ENCODE results near the gene SHISA6.

The SHISA6 gene

DNA sequence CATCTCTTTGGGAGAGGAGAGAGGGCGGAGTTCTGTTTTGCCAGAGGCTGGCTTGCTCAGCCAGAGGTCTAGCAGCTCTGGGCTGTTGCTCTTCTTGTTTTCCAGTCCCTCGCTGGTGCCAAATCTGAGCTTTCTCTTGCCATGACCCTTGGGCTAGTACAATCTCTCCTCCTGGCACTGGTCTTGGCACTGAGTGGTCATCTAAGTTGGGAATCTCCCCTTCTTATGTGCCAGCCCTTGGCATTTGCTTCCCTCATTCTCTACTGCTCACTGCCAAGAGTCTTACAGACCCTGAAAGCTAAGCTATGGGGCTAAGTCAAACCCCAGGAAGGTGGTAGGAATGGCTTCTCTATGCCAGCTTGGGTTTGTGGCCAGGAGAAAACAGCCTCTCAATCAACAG lies 148.6 kb downstream of the SHISA6 start:
- Histone ChIP-seq H2AFZ (ENCODE audit: low read depth, low read length) (no peak overlapping the region), H3K27me3 (ENCODE audit: control insufficient read depth in 1 of 2, insufficient read depth in 1 of 2, low read length in 2 of 2) (no peaks in the 10 kb centered on the region), H3K14ac (ENCODE audit: low read length in 2 of 2) (no peak overlapping the region), H3K18ac (ENCODE audit: low read depth in 1 of 2, low read length in 2 of 2) (no peak overlapping the region), H3K79me1 (replicated peaks; ENCODE audit: low read length, poor library complexity, severe bottlenecking) (no peaks in the 10 kb centered on the region), H3K23ac (ENCODE audit: low read length in 2 of 2) (no peak overlapping the region), H3K9me3 (ENCODE audit: control insufficient read depth, low read length) (no peaks in the 10 kb centered on the region), H2AK5ac (ENCODE audit: low read length, severe bottlenecking) (no peak overlapping the region), H3K4me3 (ENCODE audit: insufficient read depth in 1 of 2, low read depth in 1 of 2, low read length in 2 of 2) (no peak overlapping the region), H3K4me2 (ENCODE audit: low read length, poor library complexity, severe bottlenecking) (no peak overlapping the region), H2BK15ac (ENCODE audit: low read depth, poor library complexity, severe bottlenecking) (no peak overlapping the region), H2BK120ac (ENCODE audit: low read depth, low read length) (no peak overlapping the region), H3K4me1 (ENCODE audit: control insufficient read depth, insufficient read depth, low read depth, low read length) (no peaks in the 10 kb centered on the region), H4K91ac (ENCODE audit: low read length) (no peak overlapping the region), H3K4ac (ENCODE audit: low read depth in 1 of 2, low read length in 2 of 2) (no peak overlapping the region), H3K9ac (ENCODE audit: low read length) (no peak overlapping the region), H2BK5ac (ENCODE audit: low read depth, low read length, poor library complexity, severe bottlenecking) (no peak overlapping the region), H3K27ac (ENCODE audit: low read length, poor library complexity, severe bottlenecking) (no peak overlapping the region), H4K8ac (ENCODE audit: low read length) (no peak overlapping the region), H3K36me3 (ENCODE audit: control insufficient read depth in 1 of 2, insufficient read depth in 2 of 2, low read depth in 1 of 2, low read length in 2 of 2) (no peaks in the 10 kb centered on the region), H2BK12ac (ENCODE audit: low read length in 2 of 2) (no peak overlapping the region)
- 52% methylated on average over 2 of the region's 2 CpGs for WGBS
- no peak for DNase-seq

DNA sequence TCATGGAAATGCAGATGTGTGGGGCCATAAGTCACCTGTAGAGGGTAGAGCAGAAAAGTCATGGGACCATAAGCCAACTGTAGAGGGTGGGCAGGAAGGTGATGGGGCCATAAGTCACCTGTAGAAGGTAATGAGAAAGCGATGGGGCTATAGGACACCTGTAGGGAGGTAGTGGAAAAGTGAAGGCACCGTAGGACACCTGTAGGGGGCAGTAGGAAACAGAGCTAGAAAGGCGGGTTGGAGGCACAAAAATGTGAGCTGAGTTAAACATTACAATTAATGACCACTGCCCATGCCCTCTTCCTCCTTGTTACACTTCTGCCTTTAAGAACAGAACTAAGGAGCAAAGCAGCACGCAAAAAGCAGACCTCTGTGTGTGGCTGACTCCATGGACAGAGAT lies 150.1 kb downstream of the SHISA6 start:
- no peak overlapping the region for H2AFZ ChIP-seq (ENCODE audit: low read depth, low read length)
- H4K8ac ChIP-seq (ENCODE audit: low read length) = no peak overlapping the region
- H3K36me3 ChIP-seq (ENCODE audit: control insufficient read depth in 1 of 2, insufficient read depth in 2 of 2, low read depth in 1 of 2, low read length in 2 of 2) = no peaks in the 10 kb centered on the region
- no peak overlapping the region for H3K27ac ChIP-seq (ENCODE audit: low read length, poor library complexity, severe bottlenecking)
- no peak overlapping the region for H3K14ac ChIP-seq (ENCODE audit: low read length in 2 of 2)
- 62% methylated on average over 3 of the region's 4 CpGs for WGBS
- H2AK5ac ChIP-seq (ENCODE audit: low read length, severe bottlenecking) = no peak overlapping the region
- H2BK120ac ChIP-seq (ENCODE audit: low read depth, low read length) = no peak overlapping the region
- no peaks in the 10 kb centered on the region for H3K27me3 ChIP-seq (ENCODE audit: control insufficient read depth in 1 of 2, insufficient read depth in 1 of 2, low read length in 2 of 2)
- H3K4ac ChIP-seq (ENCODE audit: low read depth in 1 of 2, low read length in 2 of 2) = no peak overlapping the region
- H3K23ac ChIP-seq (ENCODE audit: low read length in 2 of 2) = no peak overlapping the region
- no peak overlapping the region for H3K18ac ChIP-seq (ENCODE audit: low read depth in 1 of 2, low read length in 2 of 2)
- H2BK5ac ChIP-seq (ENCODE audit: low read depth, low read length, poor library complexity, severe bottlenecking) = no peak overlapping the region
- H3K9ac ChIP-seq (ENCODE audit: low read length) = no peak overlapping the region
- no peak for DNase-seq
- H3K4me1 ChIP-seq (ENCODE audit: control insufficient read depth, insufficient read depth, low read depth, low read length) = no peaks in the 10 kb centered on the region
- no peaks in the 10 kb centered on the region for H3K79me1 ChIP-seq (replicated peaks; ENCODE audit: low read length, poor library complexity, severe bottlenecking)
- no peak overlapping the region for H2BK12ac ChIP-seq (ENCODE audit: low read length in 2 of 2)
- H4K91ac ChIP-seq (ENCODE audit: low read length) = no peak overlapping the region
- H2BK15ac ChIP-seq (ENCODE audit: low read depth, poor library complexity, severe bottlenecking) = no peak overlapping the region
- no peak overlapping the region for H3K4me2 ChIP-seq (ENCODE audit: low read length, poor library complexity, severe bottlenecking)
- no peaks in the 10 kb centered on the region for H3K9me3 ChIP-seq (ENCODE audit: control insufficient read depth, low read length)
- no peak overlapping the region for H3K4me3 ChIP-seq (ENCODE audit: insufficient read depth in 1 of 2, low read depth in 1 of 2, low read length in 2 of 2)

DNA sequence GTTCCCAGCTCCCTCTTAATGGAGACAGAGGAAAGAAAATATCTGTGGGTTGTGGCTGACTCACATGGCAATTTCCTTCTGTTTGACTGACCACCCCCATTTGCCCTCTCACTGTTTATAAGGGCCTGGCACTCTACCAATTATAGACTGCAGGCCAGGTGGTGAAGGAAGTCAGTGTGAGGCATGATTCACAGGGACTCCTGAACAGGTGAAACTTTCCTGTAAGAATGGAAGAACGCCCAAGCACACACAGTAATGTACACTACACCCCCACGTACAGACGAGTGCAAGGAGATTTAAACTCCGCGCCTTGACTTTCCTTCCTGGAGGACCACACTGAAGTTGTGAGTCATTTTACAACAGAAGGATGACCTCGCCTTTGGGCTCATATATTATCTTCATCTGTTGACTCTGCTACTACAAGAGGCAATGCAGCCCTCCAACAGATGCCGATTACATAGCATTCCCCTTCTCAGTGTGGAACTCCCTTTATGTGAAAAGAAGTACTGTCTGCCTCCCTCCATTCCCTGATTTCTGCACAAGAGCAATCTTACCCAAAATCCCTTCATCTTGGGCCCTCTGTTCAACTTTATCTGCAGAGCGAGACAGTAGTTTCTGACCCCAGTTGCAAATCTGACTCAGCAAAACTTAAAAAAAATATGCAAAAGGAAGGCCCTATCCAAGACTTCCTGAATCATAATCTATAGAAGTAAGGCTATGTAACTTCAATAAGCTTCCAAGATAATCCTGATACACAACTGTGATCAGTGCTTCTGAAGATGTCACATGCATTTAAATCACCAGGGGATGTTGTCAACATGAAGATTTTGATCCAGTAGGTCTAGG lies 163.6 kb downstream of the SHISA6 start:
- Histone ChIP-seq H3K14ac (ENCODE audit: low read length in 2 of 2) (no peak overlapping the region), H3K79me1 (replicated peaks; ENCODE audit: low read length, poor library complexity, severe bottlenecking) (no peaks in the 10 kb centered on the region), H3K27me3 (ENCODE audit: control insufficient read depth in 1 of 2, insufficient read depth in 1 of 2, low read length in 2 of 2) (no peaks in the 10 kb centered on the region), H3K18ac (ENCODE audit: low read depth in 1 of 2, low read length in 2 of 2) (no peak overlapping the region), H3K4me3 (ENCODE audit: insufficient read depth in 1 of 2, low read depth in 1 of 2, low read length in 2 of 2) (no peak overlapping the region), H2BK12ac (ENCODE audit: low read length in 2 of 2) (no peak overlapping the region), H3K36me3 (ENCODE audit: control insufficient read depth in 1 of 2, insufficient read depth in 2 of 2, low read depth in 1 of 2, low read length in 2 of 2) (no peaks in the 10 kb centered on the region), H3K4ac (ENCODE audit: low read depth in 1 of 2, low read length in 2 of 2) (no peak overlapping the region), H3K23ac (ENCODE audit: low read length in 2 of 2) (no peak overlapping the region), H3K9ac (ENCODE audit: low read length) (no peak overlapping the region), H4K8ac (ENCODE audit: low read length) (no peak overlapping the region), H2BK120ac (ENCODE audit: low read depth, low read length) (no peak overlapping the region), H3K9me3 (ENCODE audit: control insufficient read depth, low read length) (peaks cover 35% of the 10 kb centered on the region), H4K91ac (ENCODE audit: low read length) (no peak overlapping the region), H3K4me1 (ENCODE audit: control insufficient read depth, insufficient read depth, low read depth, low read length) (no peaks in the 10 kb centered on the region), H2AK5ac (ENCODE audit: low read length, severe bottlenecking) (no peak overlapping the region), H2BK5ac (ENCODE audit: low read depth, low read length, poor library complexity, severe bottlenecking) (no peak overlapping the region), H3K4me2 (ENCODE audit: low read length, poor library complexity, severe bottlenecking) (no peak overlapping the region), H3K27ac (ENCODE audit: low read length, poor library complexity, severe bottlenecking) (no peak overlapping the region), H2AFZ (ENCODE audit: low read depth, low read length) (no peak overlapping the region), H2BK15ac (ENCODE audit: low read depth, poor library complexity, severe bottlenecking) (no peak overlapping the region)
- WGBS = 34% methylated on average over 8 of the region's 8 CpGs
- no peak for DNase-seq

DNA sequence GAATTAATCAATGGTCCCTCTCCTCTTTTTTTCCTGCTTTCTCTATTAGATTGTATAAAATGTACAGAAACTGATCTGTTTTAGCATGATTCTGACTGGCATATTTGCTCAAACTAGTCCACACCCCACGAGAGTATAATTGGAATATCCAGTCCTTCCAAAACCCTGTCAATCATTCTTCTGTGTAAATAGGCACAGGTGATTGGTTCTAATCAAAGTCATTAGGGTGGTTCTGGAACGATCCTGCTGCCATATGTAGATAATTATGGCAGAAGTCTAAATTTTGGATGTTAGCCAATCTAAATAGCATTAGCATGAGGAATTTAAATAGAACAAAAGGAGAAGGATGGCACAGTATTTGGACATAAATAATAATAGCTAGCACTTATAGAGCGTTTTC lies 165.7 kb downstream of the SHISA6 start:
- 60% methylated on average over 1 of the region's 3 CpGs for WGBS
- H4K8ac ChIP-seq (ENCODE audit: low read length) = no peak overlapping the region
- H3K79me1 ChIP-seq (replicated peaks; ENCODE audit: low read length, poor library complexity, severe bottlenecking) = no peaks in the 10 kb centered on the region
- no peak overlapping the region for H3K14ac ChIP-seq (ENCODE audit: low read length in 2 of 2)
- no peak overlapping the region for H3K9ac ChIP-seq (ENCODE audit: low read length)
- H3K9me3 ChIP-seq (ENCODE audit: control insufficient read depth, low read length) = peaks cover 18% of the 10 kb centered on the region
- H3K4me2 ChIP-seq (ENCODE audit: low read length, poor library complexity, severe bottlenecking) = no peak overlapping the region
- H3K18ac ChIP-seq (ENCODE audit: low read depth in 1 of 2, low read length in 2 of 2) = no peak overlapping the region
- H3K27me3 ChIP-seq (ENCODE audit: control insufficient read depth in 1 of 2, insufficient read depth in 1 of 2, low read length in 2 of 2) = no peaks in the 10 kb centered on the region
- H2BK12ac ChIP-seq (ENCODE audit: low read length in 2 of 2) = no peak overlapping the region
- no peak overlapping the region for H2BK120ac ChIP-seq (ENCODE audit: low read depth, low read length)
- H2BK5ac ChIP-seq (ENCODE audit: low read depth, low read length, poor library complexity, severe bottlenecking) = no peak overlapping the region
- no peaks in the 10 kb centered on the region for H3K4me1 ChIP-seq (ENCODE audit: control insufficient read depth, insufficient read depth, low read depth, low read length)
- no peak overlapping the region for H3K4me3 ChIP-seq (ENCODE audit: insufficient read depth in 1 of 2, low read depth in 1 of 2, low read length in 2 of 2)
- no peak overlapping the region for H3K27ac ChIP-seq (ENCODE audit: low read length, poor library complexity, severe bottlenecking)
- no peak overlapping the region for H4K91ac ChIP-seq (ENCODE audit: low read length)
- DNase-seq = no peak
- no peak overlapping the region for H2BK15ac ChIP-seq (ENCODE audit: low read depth, poor library complexity, severe bottlenecking)
- no peaks in the 10 kb centered on the region for H3K36me3 ChIP-seq (ENCODE audit: control insufficient read depth in 1 of 2, insufficient read depth in 2 of 2, low read depth in 1 of 2, low read length in 2 of 2)
- no peak overlapping the region for H2AFZ ChIP-seq (ENCODE audit: low read depth, low read length)
- H3K23ac ChIP-seq (ENCODE audit: low read length in 2 of 2) = no peak overlapping the region
- no peak overlapping the region for H3K4ac ChIP-seq (ENCODE audit: low read depth in 1 of 2, low read length in 2 of 2)
- no peak overlapping the region for H2AK5ac ChIP-seq (ENCODE audit: low read length, severe bottlenecking)
